Activated CD8-positive, alpha-beta T cell treated with anti-CD3 and anti-CD28 coated beads for 36 hours (primary cell): ENCODE data around the gene SOD3. TPM values are rescaled to one million over a fixed set of nuclear protein-coding genes. Genes with fewer than 3 reads are reported as not detected.

ENCODE experiments used
- ATAC-seq: fragments of 200-7000 bp; cut with Tn5 transposase; one replicate; pipeline ENCODE4 v1.10.0; 2021; ENCODE audit warnings: mild to moderate bottlenecking, moderate library complexity
- CTCF ChIA-PET: fragments of 350-600 bp; sonication (Branson Sonifier 250); formaldehyde crosslinking; loops from one replicate; lab custom pipeline; 2021; ENCODE audit warnings: antibody characterized with exemption; lab: Charles Lee
- POLR2A ChIA-PET: fragments of 350-600 bp; sonication (Branson Sonifier 250); formaldehyde crosslinking; loops from one replicate; lab custom pipeline; 2021; ENCODE audit warnings: antibody characterized with exemption; lab: Charles Lee
- DNase-seq: peaks from one replicate; pipeline ENCODE4 v3.0.0-alpha.2; 2020
- H3K27ac Mint-ChIP-seq: one replicate; pipeline ENCODE4 v1.8.0; 2021; ENCODE audit warnings: mild to moderate bottlenecking, mixed read lengths
- H3K27me3 Mint-ChIP-seq: one replicate; pipeline ENCODE4 v1.8.0; 2021; ENCODE audit warnings: mixed read lengths
- H3K36me3 Mint-ChIP-seq: one replicate; pipeline ENCODE4 v1.8.0; 2021; ENCODE audit warnings: low read depth, mixed read lengths
- H3K4me1 Mint-ChIP-seq: one replicate; pipeline ENCODE4 v1.8.0; 2021; ENCODE audit warnings: low read depth, mixed read lengths
- H3K4me3 Mint-ChIP-seq: one replicate; pipeline ENCODE4 v1.8.0; 2021; ENCODE audit warnings: mild to moderate bottlenecking, moderate library complexity, mixed read lengths
- H3K9me3 Mint-ChIP-seq: one replicate; pipeline ENCODE4 v1.8.0; 2021; ENCODE audit warnings: mixed read lengths
- CTCF ChIP-seq: fragments of 200-600 bp; IDR thresholded peaks from one replicate; pipeline ENCODE4 v1.8.0; 2022; ENCODE audit warnings: antibody characterized with exemption, mild to moderate bottlenecking
- intact Hi-C: fragments of 100-400 bp; cut with micrococcal nuclease; formaldehyde crosslinking; loops from one replicate; pipeline ENCODE4 v1.10.0; 2022
- total RNA-seq, 2 experiments: library from RNA; stranded (reverse); gene quantifications; one replicate each; pipeline ENCODE4 v1.2.3, GENCODE V29; 2021

The SOD3 gene
- total RNA-seq, 2 experiments from 2014 or later: not detected

DNA sequence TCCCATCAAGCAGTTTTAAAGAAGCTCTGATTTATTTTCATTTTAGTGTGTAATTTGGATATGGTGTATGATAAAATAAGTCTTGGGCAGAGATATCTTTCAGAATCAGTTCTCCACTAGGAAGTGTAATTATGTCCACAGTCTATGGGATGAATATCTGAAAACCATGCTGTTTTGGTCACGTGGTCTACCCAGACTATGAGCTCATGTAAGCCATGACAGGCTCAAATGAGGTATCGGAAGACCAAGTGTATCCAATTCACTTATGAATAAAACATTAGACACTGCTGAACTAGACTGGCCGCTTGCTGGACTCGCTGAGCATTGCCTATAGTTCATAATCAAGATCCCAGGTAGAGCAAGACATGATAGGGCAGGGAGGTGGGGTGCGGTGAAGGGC is 50.5 kb downstream of the SOD3 start:
- ChIA-PET POLR2A (no interaction called here), CTCF (interaction anchor here (0.8 to 0.9 kb wide), 2 partner anchors 88 to 134 kb away, joined by 3 read pairs; no protein-coding TSS in a partner anchor)
- no peak for ATAC-seq
- no peaks in the 10 kb centered on the region for H3K27me3 Mint-ChIP-seq
- H3K9me3 Mint-ChIP-seq: no peaks in the 10 kb centered on the region
- no peak overlapping the region for H3K27ac Mint-ChIP-seq
- no peak for TF ChIP-seq CTCF
- intact Hi-C loops: no loop called here
- no peaks in the 10 kb centered on the region for H3K36me3 Mint-ChIP-seq
- DNase-seq: no peak
- H3K4me3 Mint-ChIP-seq: no peak overlapping the region
- H3K4me1 Mint-ChIP-seq: no peaks in the 10 kb centered on the region

- H3K4me1 Mint-ChIP-seq: no peaks in the 10 kb centered on the region
- intact Hi-C loops: no loop called here
- no peaks in the 10 kb centered on the region for H3K36me3 Mint-ChIP-seq
- ATAC-seq (no peak), DNase-seq (no peak)
- H3K27ac Mint-ChIP-seq: no peak overlapping the region
- ChIA-PET POLR2A (interaction anchor here (0.5 kb wide), 1 partner anchor 852 kb away, joined by 3 read pairs; no protein-coding TSS in a partner anchor), CTCF (no interaction called here)
- H3K9me3 Mint-ChIP-seq: no peaks in the 10 kb centered on the region
- H3K4me3 Mint-ChIP-seq: no peak overlapping the region
- no peak for TF ChIP-seq CTCF
- H3K27me3 Mint-ChIP-seq: no peaks in the 10 kb centered on the region
Observed at GRCh38 chr4:24846716-24847115, 51.3 kb downstream of the SOD3 start.

GRCh38 chr4:24849351-24849750 is 54.0 kb downstream of the SOD3 start:
- TF ChIP-seq CTCF: no peak
- ATAC-seq (no peak), DNase-seq (no peak)
- no peak overlapping the region for H3K27ac Mint-ChIP-seq
- H3K4me3 Mint-ChIP-seq: no peak overlapping the region
- no peaks in the 10 kb centered on the region for H3K4me1 Mint-ChIP-seq
- no peaks in the 10 kb centered on the region for H3K9me3 Mint-ChIP-seq
- no peaks in the 10 kb centered on the region for H3K27me3 Mint-ChIP-seq
- intact Hi-C loops: no loop called here
- CTCF ChIA-PET: no interaction called here
- POLR2A ChIA-PET: no interaction called here
- no peaks in the 10 kb centered on the region for H3K36me3 Mint-ChIP-seq

GRCh38 chr4:24849756-24850155 is 54.4 kb downstream of the SOD3 start:
- Mint-ChIP-seq H3K27me3 (no peaks in the 10 kb centered on the region), H3K27ac (no peak overlapping the region), H3K36me3 (no peaks in the 10 kb centered on the region), H3K9me3 (no peaks in the 10 kb centered on the region), H3K4me3 (no peak overlapping the region), H3K4me1 (no peaks in the 10 kb centered on the region)
- CTCF ChIA-PET: no interaction called here
- intact Hi-C loops: no loop called here
- DNase-seq (no peak), ATAC-seq (no peak)
- no peak for TF ChIP-seq CTCF
- POLR2A ChIA-PET: no interaction called here

Other genes with a start within 250 kb of the SOD3 start
- 100 to 1,000 TPM; 216 to 222 TPM for gene DHX15, start 211.0 kb upstream of the SOD3 start, total RNA-seq
- not detected for gene CCDC149, start 117.5 kb downstream of the SOD3 start, total RNA-seq
- gene LGI2, start 235.4 kb downstream of the SOD3 start, total RNA-seq: not detected